Peyer's patch (tissue), 4 donors: ENCODE measurements around the gene NRAS.

Experiments used
- POLR2A ChIP-seq, 2 donors: fragments of 450-650 bp; IDR thresholded peaks; one replicate each; pipeline ENCODE4 v1.5.1; 2017; ENCODE audit warnings: antibody characterized with exemption in 2 of 2, mild to moderate bottlenecking in 2 of 2, moderate library complexity in 2 of 2
- TF ChIP-seq, protein P1 (sequence below), 6 experiments: fragments of 450-650 bp in 4 of 6; fragments of 200-600 bp in 2 of 6; sonication (generic) in 1 of 6; IDR thresholded peaks; one replicate each; pipeline ENCODE4 v1.5.1; 2017 to 2019; ENCODE audit warnings: antibody characterized with exemption in 6 of 6, mild to moderate bottlenecking in 3 of 6, moderate library complexity in 1 of 6

DNA sequence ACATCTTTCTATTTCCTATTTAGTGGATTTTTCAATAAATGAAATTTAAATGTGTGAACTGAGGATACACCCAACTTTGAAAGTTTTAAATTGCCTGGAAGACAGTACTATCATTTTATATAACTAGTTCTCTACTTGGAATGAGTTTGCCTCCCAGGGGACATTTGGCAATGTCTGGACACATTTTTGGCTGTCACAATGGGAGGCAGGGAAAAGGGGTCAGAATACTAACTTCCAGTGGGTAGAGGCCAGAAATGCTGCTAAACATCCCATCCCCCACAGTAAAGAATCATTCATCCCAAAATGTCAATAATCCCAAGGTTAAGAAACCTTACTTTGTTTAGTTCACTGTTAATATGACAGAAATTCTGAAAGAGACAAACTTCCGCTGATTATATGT is 13.2 kb upstream of the NRAS start:
- TF ChIP-seq, protein P1, sequence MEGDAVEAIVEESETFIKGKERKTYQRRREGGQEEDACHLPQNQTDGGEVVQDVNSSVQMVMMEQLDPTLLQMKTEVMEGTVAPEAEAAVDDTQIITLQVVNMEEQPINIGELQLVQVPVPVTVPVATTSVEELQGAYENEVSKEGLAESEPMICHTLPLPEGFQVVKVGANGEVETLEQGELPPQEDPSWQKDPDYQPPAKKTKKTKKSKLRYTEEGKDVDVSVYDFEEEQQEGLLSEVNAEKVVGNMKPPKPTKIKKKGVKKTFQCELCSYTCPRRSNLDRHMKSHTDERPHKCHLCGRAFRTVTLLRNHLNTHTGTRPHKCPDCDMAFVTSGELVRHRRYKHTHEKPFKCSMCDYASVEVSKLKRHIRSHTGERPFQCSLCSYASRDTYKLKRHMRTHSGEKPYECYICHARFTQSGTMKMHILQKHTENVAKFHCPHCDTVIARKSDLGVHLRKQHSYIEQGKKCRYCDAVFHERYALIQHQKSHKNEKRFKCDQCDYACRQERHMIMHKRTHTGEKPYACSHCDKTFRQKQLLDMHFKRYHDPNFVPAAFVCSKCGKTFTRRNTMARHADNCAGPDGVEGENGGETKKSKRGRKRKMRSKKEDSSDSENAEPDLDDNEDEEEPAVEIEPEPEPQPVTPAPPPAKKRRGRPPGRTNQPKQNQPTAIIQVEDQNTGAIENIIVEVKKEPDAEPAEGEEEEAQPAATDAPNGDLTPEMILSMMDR (IDR thresholded peaks at IDR 0.05), result no peak
- TF ChIP-seq POLR2A (IDR thresholded peaks at IDR 0.05), result no peak
